Memory B cell (primary cell): ENCODE results near the gene HSD11B2.
"Not testable (repeated sequence)": the region's sequence is repeated elsewhere in the genome, so short reads cannot be mapped to it uniquely, and the experiment has no call there.

Experiments
- ATAC-seq: fragments of 150-1000 bp; cut with Tn5 transposase; 2 replicates; pipeline ENCODE4 v1.10.0; 2021; ENCODE audit warnings: low read depth, mild to moderate bottlenecking, moderate library complexity
- DNase-seq, 2 donors: peaks; one replicate each; pipeline ENCODE4 v3.0.0; 2022; ENCODE audit warnings: low spot score in 2 of 2
- H3K27ac Mint-ChIP-seq: one replicate; pipeline ENCODE4 v1.8.0; 2022; ENCODE audit warnings: mild to moderate bottlenecking, moderate library complexity, mixed read lengths
- H3K27me3 Mint-ChIP-seq: one replicate; pipeline ENCODE4 v1.8.0; 2022; ENCODE audit warnings: mixed read lengths
- H3K36me3 Mint-ChIP-seq: one replicate; pipeline ENCODE4 v1.8.0; 2022; ENCODE audit warnings: mild to moderate bottlenecking, mixed read lengths
- H3K4me1 Mint-ChIP-seq: one replicate; pipeline ENCODE4 v1.8.0; 2022; ENCODE audit warnings: mixed read lengths
- H3K4me3 Mint-ChIP-seq: one replicate; pipeline ENCODE4 v1.8.0; 2022; ENCODE audit warnings: mild to moderate bottlenecking, moderate library complexity, mixed read lengths
- H3K9me3 Mint-ChIP-seq: one replicate; pipeline ENCODE4 v1.8.0; 2022; ENCODE audit warnings: mixed read lengths

Gene HSD11B2

GRCh38 chr16:67400901-67401300 is 30.0 kb upstream of the HSD11B2 start:
- H3K27me3 Mint-ChIP-seq, result peaks cover 9% of the 10 kb centered on the region
- ATAC-seq, result no peak

GRCh38 chr16:67403976-67404555 is 26.9 kb upstream of the HSD11B2 start:
- no peak for ATAC-seq
- no peak overlapping the region for H3K4me3 Mint-ChIP-seq
- no peak overlapping the region for H3K27ac Mint-ChIP-seq
- no peaks in the 10 kb centered on the region for H3K4me1 Mint-ChIP-seq
- H3K9me3 Mint-ChIP-seq, result no peaks in the 10 kb centered on the region
- peaks cover 8% of the 10 kb centered on the region for H3K27me3 Mint-ChIP-seq
- H3K36me3 Mint-ChIP-seq, result no peaks in the 10 kb centered on the region
- DNase-seq, result no peak

More at GRCh38 chr16:67400901-67401300, 30.0 kb upstream of the HSD11B2 start:
- no peak overlapping the region for H3K4me3 Mint-ChIP-seq
- DNase-seq, result no peak
- H3K4me1 Mint-ChIP-seq, result no peaks in the 10 kb centered on the region
- H3K36me3 Mint-ChIP-seq, result no peaks in the 10 kb centered on the region
- no peaks in the 10 kb centered on the region for H3K9me3 Mint-ChIP-seq
- no peak overlapping the region for H3K27ac Mint-ChIP-seq

GRCh38 chr16:67404740-67405226 is 26.1 kb upstream of the HSD11B2 start:
- H3K36me3 Mint-ChIP-seq, result no peaks in the 10 kb centered on the region
- ATAC-seq (no peak), DNase-seq (no peak)
- no peaks in the 10 kb centered on the region for H3K9me3 Mint-ChIP-seq
- no peak overlapping the region for H3K4me3 Mint-ChIP-seq
- H3K27ac Mint-ChIP-seq, result no peak overlapping the region
- H3K27me3 Mint-ChIP-seq, result peaks cover 8% of the 10 kb centered on the region
- no peaks in the 10 kb centered on the region for H3K4me1 Mint-ChIP-seq

- H3K9me3 Mint-ChIP-seq, result no peaks in the 10 kb centered on the region
- DNase-seq (no peak), ATAC-seq (no peak)
- peaks cover 8% of the 10 kb centered on the region for H3K27me3 Mint-ChIP-seq
- H3K36me3 Mint-ChIP-seq, result no peaks in the 10 kb centered on the region
- no peaks in the 10 kb centered on the region for H3K4me1 Mint-ChIP-seq
- no peak overlapping the region for H3K4me3 Mint-ChIP-seq
- H3K27ac Mint-ChIP-seq, result no peak overlapping the region
Measured at GRCh38 chr16:67405336-67405735, 25.6 kb upstream of the HSD11B2 start.

- H3K4me3 Mint-ChIP-seq, result no peak overlapping the region
- ATAC-seq (no peak), DNase-seq (no peak)
- peaks cover 8% of the 10 kb centered on the region for H3K27me3 Mint-ChIP-seq
- no peaks in the 10 kb centered on the region for H3K4me1 Mint-ChIP-seq
- H3K36me3 Mint-ChIP-seq, result no peaks in the 10 kb centered on the region
- H3K9me3 Mint-ChIP-seq, result no peaks in the 10 kb centered on the region
- no peak overlapping the region for H3K27ac Mint-ChIP-seq
Measured at GRCh38 chr16:67406111-67406971, 24.6 kb upstream of the HSD11B2 start.

GRCh38 chr16:67407176-67407787 is 23.6 kb upstream of the HSD11B2 start:
- DNase-seq, result no peak
- no peak for ATAC-seq
- H3K27ac Mint-ChIP-seq, result no peak overlapping the region
- H3K4me3 Mint-ChIP-seq, result no peak overlapping the region
- no peaks in the 10 kb centered on the region for H3K4me1 Mint-ChIP-seq
- no peaks in the 10 kb centered on the region for H3K9me3 Mint-ChIP-seq
- H3K27me3 Mint-ChIP-seq, result peaks cover 9% of the 10 kb centered on the region
- no peaks in the 10 kb centered on the region for H3K36me3 Mint-ChIP-seq

- no peaks in the 10 kb centered on the region for H3K9me3 Mint-ChIP-seq
Measured at GRCh38 chr16:67407788-67408452, 23.0 kb upstream of the HSD11B2 start.

GRCh38 chr16:67409631-67410030 is 21.3 kb upstream of the HSD11B2 start:
- no peak overlapping the region for H3K4me3 Mint-ChIP-seq

More at GRCh38 chr16:67407788-67408452, 23.0 kb upstream of the HSD11B2 start:
- peaks cover 7% of the 10 kb centered on the region for H3K27me3 Mint-ChIP-seq
- no peak overlapping the region for H3K27ac Mint-ChIP-seq
- ATAC-seq (no peak), DNase-seq (no peak)
- H3K36me3 Mint-ChIP-seq, result no peaks in the 10 kb centered on the region
- no peak overlapping the region for H3K4me3 Mint-ChIP-seq
- H3K4me1 Mint-ChIP-seq, result no peaks in the 10 kb centered on the region

GRCh38 chr16:67411339-67411738 is 19.6 kb upstream of the HSD11B2 start:
- Mint-ChIP-seq H3K9me3 (no peaks in the 10 kb centered on the region), H3K4me1 (peaks cover 3% of the 10 kb centered on the region), H3K27me3 (peaks cover 4% of the 10 kb centered on the region), H3K36me3 (no peaks in the 10 kb centered on the region), H3K27ac (no peak overlapping the region), H3K4me3 (no peak overlapping the region)
- ATAC-seq (no peak), DNase-seq (no peak)

More at GRCh38 chr16:67409631-67410030, 21.3 kb upstream of the HSD11B2 start:
- no peaks in the 10 kb centered on the region for H3K9me3 Mint-ChIP-seq
- peaks cover 4% of the 10 kb centered on the region for H3K27me3 Mint-ChIP-seq
- DNase-seq, result no peak
- peaks cover 3% of the 10 kb centered on the region for H3K4me1 Mint-ChIP-seq
- H3K27ac Mint-ChIP-seq, result no peak overlapping the region
- H3K36me3 Mint-ChIP-seq, result no peaks in the 10 kb centered on the region
- ATAC-seq, result no peak

GRCh38 chr16:67412294-67412693 is 18.6 kb upstream of the HSD11B2 start:
- ATAC-seq, result no peak
- no peak overlapping the region for H3K4me3 Mint-ChIP-seq
- H3K36me3 Mint-ChIP-seq, result no peaks in the 10 kb centered on the region
- no peak overlapping the region for H3K27ac Mint-ChIP-seq
- H3K9me3 Mint-ChIP-seq, result no peaks in the 10 kb centered on the region
- peaks cover 6% of the 10 kb centered on the region for H3K4me1 Mint-ChIP-seq
- no peak for DNase-seq
- peaks cover 6% of the 10 kb centered on the region for H3K27me3 Mint-ChIP-seq

GRCh38 chr16:67413978-67414911 is 16.7 kb upstream of the HSD11B2 start:
- no peaks in the 10 kb centered on the region for H3K9me3 Mint-ChIP-seq
- DNase-seq (no peak), ATAC-seq (no peak)
- H3K36me3 Mint-ChIP-seq, result no peaks in the 10 kb centered on the region
- no peak overlapping the region for H3K27ac Mint-ChIP-seq
- peaks cover 8% of the 10 kb centered on the region for H3K27me3 Mint-ChIP-seq
- H3K4me1 Mint-ChIP-seq, result peaks cover 6% of the 10 kb centered on the region
- H3K4me3 Mint-ChIP-seq, result peak overlapping the region; percentile 0

- peaks cover 13% of the 10 kb centered on the region for H3K27me3 Mint-ChIP-seq
Measured at GRCh38 chr16:67415421-67415820, 15.5 kb upstream of the HSD11B2 start.

More at GRCh38 chr16:67415421-67415820, 15.5 kb upstream of the HSD11B2 start:
- H3K9me3 Mint-ChIP-seq, H3K36me3 Mint-ChIP-seq, H3K27ac Mint-ChIP-seq, H3K4me1 Mint-ChIP-seq, DNase-seq, ATAC-seq: not testable (repeated sequence)
- H3K4me3 Mint-ChIP-seq, result peak overlapping the region; percentile 8
